ENCODE data around the gene ADGRD1.

ADGRD1 gene

GRCh38 chr12:131018808-131019397, 65.2 kb downstream of the ADGRD1 start:
- TF ChIP-seq TEAD4 (IDR thresholded peaks at IDR 0.05): no peak
- TF ChIP-seq EGR1 (IDR thresholded peaks at IDR 0.05): no peak
- TF ChIP-seq ZBTB7A (IDR thresholded peaks at IDR 0.05; ENCODE audit: low read depth): no peak
- no peak for TF ChIP-seq RAD21 (IDR thresholded peaks at IDR 0.05; ENCODE audit: low read depth)
- TF ChIP-seq EP300 (IDR thresholded peaks at IDR 0.05; ENCODE audit: borderline replicate concordance): no peak
- TF ChIP-seq, protein P1, sequence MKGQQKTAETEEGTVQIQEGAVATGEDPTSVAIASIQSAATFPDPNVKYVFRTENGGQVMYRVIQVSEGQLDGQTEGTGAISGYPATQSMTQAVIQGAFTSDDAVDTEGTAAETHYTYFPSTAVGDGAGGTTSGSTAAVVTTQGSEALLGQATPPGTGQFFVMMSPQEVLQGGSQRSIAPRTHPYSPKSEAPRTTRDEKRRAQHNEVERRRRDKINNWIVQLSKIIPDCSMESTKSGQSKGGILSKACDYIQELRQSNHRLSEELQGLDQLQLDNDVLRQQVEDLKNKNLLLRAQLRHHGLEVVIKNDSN (IDR thresholded peaks at IDR 0.05): no peak
- TF ChIP-seq NFIC (IDR thresholded peaks at IDR 0.05): no peak
- TF ChIP-seq, protein P2, sequence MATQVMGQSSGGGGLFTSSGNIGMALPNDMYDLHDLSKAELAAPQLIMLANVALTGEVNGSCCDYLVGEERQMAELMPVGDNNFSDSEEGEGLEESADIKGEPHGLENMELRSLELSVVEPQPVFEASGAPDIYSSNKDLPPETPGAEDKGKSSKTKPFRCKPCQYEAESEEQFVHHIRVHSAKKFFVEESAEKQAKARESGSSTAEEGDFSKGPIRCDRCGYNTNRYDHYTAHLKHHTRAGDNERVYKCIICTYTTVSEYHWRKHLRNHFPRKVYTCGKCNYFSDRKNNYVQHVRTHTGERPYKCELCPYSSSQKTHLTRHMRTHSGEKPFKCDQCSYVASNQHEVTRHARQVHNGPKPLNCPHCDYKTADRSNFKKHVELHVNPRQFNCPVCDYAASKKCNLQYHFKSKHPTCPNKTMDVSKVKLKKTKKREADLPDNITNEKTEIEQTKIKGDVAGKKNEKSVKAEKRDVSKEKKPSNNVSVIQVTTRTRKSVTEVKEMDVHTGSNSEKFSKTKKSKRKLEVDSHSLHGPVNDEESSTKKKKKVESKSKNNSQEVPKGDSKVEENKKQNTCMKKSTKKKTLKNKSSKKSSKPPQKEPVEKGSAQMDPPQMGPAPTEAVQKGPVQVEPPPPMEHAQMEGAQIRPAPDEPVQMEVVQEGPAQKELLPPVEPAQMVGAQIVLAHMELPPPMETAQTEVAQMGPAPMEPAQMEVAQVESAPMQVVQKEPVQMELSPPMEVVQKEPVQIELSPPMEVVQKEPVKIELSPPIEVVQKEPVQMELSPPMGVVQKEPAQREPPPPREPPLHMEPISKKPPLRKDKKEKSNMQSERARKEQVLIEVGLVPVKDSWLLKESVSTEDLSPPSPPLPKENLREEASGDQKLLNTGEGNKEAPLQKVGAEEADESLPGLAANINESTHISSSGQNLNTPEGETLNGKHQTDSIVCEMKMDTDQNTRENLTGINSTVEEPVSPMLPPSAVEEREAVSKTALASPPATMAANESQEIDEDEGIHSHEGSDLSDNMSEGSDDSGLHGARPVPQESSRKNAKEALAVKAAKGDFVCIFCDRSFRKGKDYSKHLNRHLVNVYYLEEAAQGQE (IDR thresholded peaks at IDR 0.05; ENCODE audit: low read depth): no peak
- TF ChIP-seq MAX (IDR thresholded peaks at IDR 0.05): no peak
- TF ChIP-seq CREB1 (IDR thresholded peaks at IDR 0.05; ENCODE audit: low read depth): no peak
- no peak for TF ChIP-seq YY1 (IDR thresholded peaks at IDR 0.05; ENCODE audit: low read depth)
- TF ChIP-seq TCF12 (IDR thresholded peaks at IDR 0.05; ENCODE audit: low read depth): no peak
- TF ChIP-seq CEBPB (IDR thresholded peaks at IDR 0.05): no peak
- no peak for TF ChIP-seq FOXM1 (IDR thresholded peaks at IDR 0.05; ENCODE audit: borderline replicate concordance, low read depth)

- TF ChIP-seq CREB1 (IDR thresholded peaks at IDR 0.05; ENCODE audit: low read depth) (no peak), MAX (IDR thresholded peaks at IDR 0.05) (no peak), EGR1 (IDR thresholded peaks at IDR 0.05) (no peak)
Measured at GRCh38 chr12:131020326-131021153, 66.8 kb downstream of the ADGRD1 start.

DNA sequence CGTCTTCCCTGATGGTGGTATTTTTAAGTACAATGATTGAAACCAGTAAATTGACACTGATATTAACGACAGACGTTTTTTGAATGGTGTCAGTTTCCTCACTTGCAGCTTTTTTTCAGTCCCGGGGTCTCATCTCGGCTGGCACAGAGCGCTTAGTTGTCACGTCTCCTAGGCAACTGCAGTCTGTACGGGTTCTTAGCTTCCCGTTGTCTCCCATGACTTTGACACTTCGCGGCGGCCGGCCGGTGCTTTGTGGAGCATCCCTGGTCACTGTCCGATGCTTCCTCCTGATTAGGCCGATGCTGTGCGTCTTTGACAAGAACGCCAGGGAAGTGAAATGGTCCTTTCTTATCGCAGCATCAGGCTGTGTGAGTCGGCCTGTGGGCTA, 67.4 kb downstream of the ADGRD1 start:
- TF ChIP-seq FOXM1 (IDR thresholded peaks at IDR 0.05; ENCODE audit: borderline replicate concordance, low read depth) (no peak), NFIC (IDR thresholded peaks at IDR 0.05) (no peak), TEAD4 (IDR thresholded peaks at IDR 0.05) (no peak), TCF12 (IDR thresholded peaks at IDR 0.05; ENCODE audit: low read depth) (no peak), YY1 (IDR thresholded peaks at IDR 0.05; ENCODE audit: low read depth) (no peak), MAX (IDR thresholded peaks at IDR 0.05) (no peak), EGR1 (IDR thresholded peaks at IDR 0.05) (no peak), ZBTB7A (IDR thresholded peaks at IDR 0.05; ENCODE audit: low read depth) (no peak), EP300 (IDR thresholded peaks at IDR 0.05; ENCODE audit: borderline replicate concordance) (no peak), RAD21 (IDR thresholded peaks at IDR 0.05; ENCODE audit: low read depth) (no peak), TAF1 (IDR thresholded peaks at IDR 0.05; ENCODE audit: low read depth) (no peak)
- TF ChIP-seq, protein P2 (IDR thresholded peaks at IDR 0.05; ENCODE audit: low read depth): no peak
- TF ChIP-seq, protein P1 (IDR thresholded peaks at IDR 0.05): no peak

DNA sequence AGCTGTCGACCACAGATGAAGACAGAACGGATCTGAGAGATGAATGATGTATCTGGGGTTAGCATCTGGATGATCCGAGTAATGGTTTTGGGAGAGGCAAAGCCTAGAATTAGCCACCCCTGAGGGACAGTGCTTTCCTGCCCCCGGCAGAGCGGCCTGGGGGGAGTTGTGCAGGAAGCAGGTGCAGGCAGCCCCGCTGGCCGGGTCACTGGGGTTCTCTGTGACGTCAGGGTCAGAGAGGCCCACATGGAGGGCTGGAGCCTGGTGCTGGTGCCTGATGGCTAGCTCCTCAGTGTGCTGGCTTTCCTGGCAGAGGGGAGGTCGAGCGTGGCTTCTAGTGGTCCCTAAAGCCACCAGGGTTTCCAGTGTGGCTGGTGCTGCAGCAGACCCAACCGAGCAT, 70.3 kb downstream of the ADGRD1 start:
- TF ChIP-seq RAD21 (IDR thresholded peaks at IDR 0.05; ENCODE audit: low read depth) (no peak), ZBTB7A (IDR thresholded peaks at IDR 0.05; ENCODE audit: low read depth) (no peak), EGR1 (IDR thresholded peaks at IDR 0.05) (no peak), TCF12 (IDR thresholded peaks at IDR 0.05; ENCODE audit: low read depth) (no peak), NFIC (IDR thresholded peaks at IDR 0.05) (no peak), TAF1 (IDR thresholded peaks at IDR 0.05; ENCODE audit: low read depth) (no peak)
- TF ChIP-seq, protein P2 (IDR thresholded peaks at IDR 0.05; ENCODE audit: low read depth): no peak
